Measurements from ENCODE around the gene DDX4.

DNA sequence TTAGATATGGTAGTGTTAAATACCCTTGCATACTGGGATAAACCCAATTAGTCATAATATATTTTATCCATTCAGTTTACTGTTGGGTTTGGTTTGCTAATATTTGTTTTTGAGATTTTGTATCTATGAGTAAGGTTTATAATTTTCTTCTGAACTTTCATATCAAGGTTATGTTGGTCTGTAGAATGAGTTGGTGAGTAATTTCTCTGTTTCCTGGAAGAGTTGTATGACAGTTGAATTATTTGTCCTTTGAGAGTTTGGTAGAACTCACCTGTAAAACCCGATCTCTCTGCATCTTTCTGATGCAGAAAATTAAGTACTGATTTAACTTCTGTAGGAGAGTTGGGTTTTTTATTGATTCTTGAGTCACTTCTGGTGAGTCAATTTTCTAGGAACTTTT, 20.4 kb downstream of the DDX4 start:
- TF ChIP-seq, protein P1, sequence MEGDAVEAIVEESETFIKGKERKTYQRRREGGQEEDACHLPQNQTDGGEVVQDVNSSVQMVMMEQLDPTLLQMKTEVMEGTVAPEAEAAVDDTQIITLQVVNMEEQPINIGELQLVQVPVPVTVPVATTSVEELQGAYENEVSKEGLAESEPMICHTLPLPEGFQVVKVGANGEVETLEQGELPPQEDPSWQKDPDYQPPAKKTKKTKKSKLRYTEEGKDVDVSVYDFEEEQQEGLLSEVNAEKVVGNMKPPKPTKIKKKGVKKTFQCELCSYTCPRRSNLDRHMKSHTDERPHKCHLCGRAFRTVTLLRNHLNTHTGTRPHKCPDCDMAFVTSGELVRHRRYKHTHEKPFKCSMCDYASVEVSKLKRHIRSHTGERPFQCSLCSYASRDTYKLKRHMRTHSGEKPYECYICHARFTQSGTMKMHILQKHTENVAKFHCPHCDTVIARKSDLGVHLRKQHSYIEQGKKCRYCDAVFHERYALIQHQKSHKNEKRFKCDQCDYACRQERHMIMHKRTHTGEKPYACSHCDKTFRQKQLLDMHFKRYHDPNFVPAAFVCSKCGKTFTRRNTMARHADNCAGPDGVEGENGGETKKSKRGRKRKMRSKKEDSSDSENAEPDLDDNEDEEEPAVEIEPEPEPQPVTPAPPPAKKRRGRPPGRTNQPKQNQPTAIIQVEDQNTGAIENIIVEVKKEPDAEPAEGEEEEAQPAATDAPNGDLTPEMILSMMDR (IDR thresholded peaks at IDR 0.05), result no peak
- TF ChIP-seq POLR2A (IDR thresholded peaks at IDR 0.05), result no peak
